ENCODE measurements around the gene DPY19L3.

GRCh38 chr19:32368787-32369186 lies 36.8 kb upstream of the DPY19L3 start:
- no peak for TF ChIP-seq CTCF (IDR thresholded peaks at IDR 0.05)
- no peak for TF ChIP-seq EP300 (IDR thresholded peaks at IDR 0.05)
